Stimulated activated CD8-positive, alpha-beta memory T cell treated with anti-CD3 and anti-CD28 coated beads, Interleukin-7, amount 100 ng/mL, for 48 hours (primary cell): Measurements from ENCODE around the gene APPBP2.
"Not testable (repeated sequence)": the region's sequence is repeated elsewhere in the genome, so short reads cannot be mapped to it uniquely, and the experiment has no call there.

ENCODE experiments used
- DNase-seq, 2 donors: peaks; one replicate each; pipeline ENCODE4 v3.0.0-alpha.2; 2020; ENCODE audit warnings: low read depth in 1 of 2; ENCODE audit errors: extremely low read depth in 1 of 2

Gene APPBP2

GRCh38 chr17:60535382-60536279, 9.6 kb upstream of the APPBP2 start:
- no peak for DNase-seq

DNA sequence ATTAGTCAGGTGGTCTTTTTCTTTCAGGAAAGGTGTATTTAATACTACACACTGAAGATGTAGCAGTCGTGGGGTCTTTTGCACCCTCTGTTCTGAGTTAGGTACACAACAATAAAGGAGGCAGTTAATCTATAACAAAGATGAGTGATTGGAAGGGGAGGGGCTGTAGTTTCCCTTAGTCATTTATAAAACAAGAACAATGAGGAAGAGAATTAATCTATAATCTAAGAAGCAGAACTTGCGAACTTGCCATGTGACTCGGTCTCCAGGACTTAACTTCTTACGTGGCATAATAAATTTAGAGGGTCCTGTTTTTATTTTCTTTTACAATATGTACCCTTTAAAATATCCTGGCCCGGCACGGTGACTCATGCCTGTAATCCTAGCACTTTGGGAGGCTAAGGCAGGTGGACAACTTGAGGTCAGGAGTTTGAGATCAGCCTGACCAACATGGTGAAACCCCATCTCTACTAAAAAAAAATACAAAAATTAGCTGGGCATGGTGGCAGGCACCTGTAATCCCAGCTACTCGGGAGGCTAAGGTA, 8.6 kb upstream of the APPBP2 start:
- no peak for DNase-seq

- no peak for DNase-seq
Observed at GRCh38 chr17:60534010-60534555, 8.0 kb upstream of the APPBP2 start.

GRCh38 chr17:60529806-60530205, 3.8 kb upstream of the APPBP2 start:
- no peak for DNase-seq

- no peak for DNase-seq
Observed at GRCh38 chr17:60528828-60529227, 2.8 kb upstream of the APPBP2 start.

GRCh38 chr17:60527701-60528100, 1.7 kb upstream of the APPBP2 start:
- DNase-seq: no peak

DNA sequence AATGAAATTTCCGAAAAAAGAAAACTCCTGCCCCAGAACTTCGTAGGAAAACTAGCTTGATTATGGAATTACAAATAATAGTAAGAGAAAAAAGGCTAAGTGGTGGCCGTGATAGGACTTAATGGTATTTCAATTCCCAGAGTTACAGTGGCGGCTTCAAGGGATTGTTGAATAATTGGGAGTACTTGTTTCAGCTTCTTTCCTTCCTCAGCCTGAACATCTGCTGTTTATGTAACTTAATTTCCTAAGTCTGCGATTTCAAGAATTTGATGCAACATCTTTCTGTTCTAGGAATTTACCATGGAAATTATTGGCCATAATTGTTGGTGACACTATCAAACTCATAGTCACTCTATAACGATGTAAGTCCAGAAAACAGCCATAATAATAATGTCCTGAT, 684 bp upstream of the APPBP2 start:
- DNase-seq: no peak

- DNase-seq: no peak
Observed at GRCh38 chr17:60525328-60525684, 736 bp downstream of the APPBP2 start.

GRCh38 chr17:60524463-60525327, 1.3 kb downstream of the APPBP2 start:
- no peak for DNase-seq

DNA sequence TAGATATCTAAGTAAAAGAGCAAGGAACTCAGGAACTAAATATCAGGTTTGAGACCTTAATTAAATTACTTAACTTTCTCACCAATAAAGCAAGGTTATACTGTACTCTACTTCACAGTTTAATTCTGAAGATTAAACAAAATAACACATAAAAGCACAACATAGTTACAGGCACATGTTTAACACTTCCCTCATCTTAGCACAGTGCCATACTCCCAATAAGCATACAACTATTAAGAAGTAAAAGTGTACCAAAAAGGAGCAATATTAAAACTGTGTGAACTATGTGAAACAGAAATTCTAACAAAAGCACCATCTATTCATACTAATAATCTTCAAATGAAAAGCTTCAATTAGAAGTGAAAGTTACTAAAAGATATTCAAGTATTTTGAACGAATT, 2.2 kb downstream of the APPBP2 start:
- DNase-seq: no peak

GRCh38 chr17:60522889-60523626, 3.0 kb downstream of the APPBP2 start:
- no peak for DNase-seq

GRCh38 chr17:60519795-60520194, 6.2 kb downstream of the APPBP2 start:
- no peak for DNase-seq

DNA sequence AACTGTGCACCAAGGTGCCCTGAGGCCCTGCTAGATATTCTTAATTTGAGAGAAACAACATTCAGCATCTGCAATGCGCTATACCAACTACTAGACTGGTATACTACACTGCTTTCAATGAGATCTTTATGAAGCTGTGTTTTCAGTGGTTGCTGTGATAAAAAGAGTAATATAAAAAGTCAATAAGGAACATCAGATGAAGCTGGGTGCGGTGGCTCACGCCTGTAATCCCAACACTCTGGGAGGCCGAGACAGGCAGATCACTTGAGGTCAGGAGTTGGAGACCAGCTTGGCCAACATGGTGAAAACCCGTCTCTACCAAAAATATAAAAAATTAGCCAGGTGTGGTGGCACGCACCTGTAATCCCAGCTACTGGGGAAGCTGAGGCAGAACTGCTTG, 10.4 kb downstream of the APPBP2 start:
- not testable (repeated sequence) for DNase-seq

- not testable (repeated sequence) for DNase-seq
Observed at GRCh38 chr17:60515199-60515598, 10.8 kb downstream of the APPBP2 start.

GRCh38 chr17:60514500-60514899, 11.5 kb downstream of the APPBP2 start:
- no peak for DNase-seq

- no peak for DNase-seq
Observed at GRCh38 chr17:60514053-60514452, 12.0 kb downstream of the APPBP2 start.

DNA sequence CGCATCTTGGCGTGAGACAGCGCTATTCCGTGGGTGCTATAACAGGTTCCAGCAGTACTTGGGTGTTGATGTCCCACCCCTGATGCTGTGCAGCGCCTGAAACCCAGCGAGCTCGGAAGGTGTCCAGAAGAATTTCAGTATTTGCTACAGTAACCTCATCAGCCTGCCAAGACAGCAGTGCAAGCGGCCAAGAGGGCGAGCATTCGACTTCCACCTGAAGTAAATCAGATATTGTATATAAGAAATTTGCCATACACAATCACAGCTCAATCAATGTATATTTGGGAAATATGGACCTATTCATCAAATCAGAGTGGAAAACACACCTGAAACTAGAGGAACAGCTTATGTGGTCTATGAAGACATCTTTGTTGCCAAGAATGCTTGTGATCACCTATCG, 13.0 kb downstream of the APPBP2 start:
- no peak for DNase-seq

- DNase-seq: no peak
Observed at GRCh38 chr17:60510723-60511122, 15.3 kb downstream of the APPBP2 start.

- no peak for DNase-seq
Observed at GRCh38 chr17:60510031-60510430, 16.0 kb downstream of the APPBP2 start.

GRCh38 chr17:60508384-60508980, 17.6 kb downstream of the APPBP2 start:
- DNase-seq: no peak
